Activated naive CD4-positive, alpha-beta T cell treated with anti-CD3 and anti-CD28 coated beads, Interleukin-2, amount 50 U/mL, for 72 hours (primary cell): ENCODE measurements around the gene FRAS1. TPM values are rescaled to one million over a fixed set of nuclear protein-coding genes. Genes with fewer than 3 reads are reported as not detected.

Source experiments
- ATAC-seq, 2 donors: fragments of 150-1000 bp; cut with Tn5 transposase; 2 replicates each; pipeline ENCODE4 v1.10.0; 2021; ENCODE audit warnings: mild to moderate bottlenecking in 2 of 2, moderate library complexity in 2 of 2
- DNase-seq, 2 donors: peaks; one replicate each; pipeline ENCODE4 v3.0.0; 2021 to 2022; ENCODE audit warnings: low spot score in 2 of 2
- H3K27ac Mint-ChIP-seq, 2 donors: one replicate each; pipeline ENCODE4 v1.8.0; 2022; ENCODE audit warnings: mild to moderate bottlenecking in 2 of 2, mixed read lengths in 2 of 2
- H3K36me3 Mint-ChIP-seq, 2 donors: one replicate each; pipeline ENCODE4 v1.8.0; 2022; ENCODE audit warnings: mixed read lengths in 2 of 2
- H3K9me3 Mint-ChIP-seq, 2 donors: one replicate each; pipeline ENCODE4 v1.8.0; 2022; ENCODE audit warnings: mixed read lengths in 2 of 2
- total RNA-seq, 2 donors: library from RNA; stranded (reverse); gene quantifications; one replicate each; pipeline ENCODE4 v1.2.3, GENCODE V29; 2022

Gene FRAS1
- total RNA-seq, 2 donors from 2014 or later: 0.06 TPM; not detected in 1

GRCh38 chr4:78569306-78569821 is 512.2 kb downstream of the FRAS1 start:
- no peaks in the 10 kb centered on the region for H3K36me3 Mint-ChIP-seq
- H3K9me3 Mint-ChIP-seq: no peaks in the 10 kb centered on the region
- DNase-seq (no peak), ATAC-seq (no peak)
- H3K27ac Mint-ChIP-seq: no peak overlapping the region

- Mint-ChIP-seq H3K27ac (no peak overlapping the region), H3K9me3 (no peaks in the 10 kb centered on the region), H3K36me3 (no peaks in the 10 kb centered on the region)
- ATAC-seq: no peak
- no peak for DNase-seq
These were observed 513.0 kb downstream of the FRAS1 start for GRCh38 chr4:78570117-78570516.

GRCh38 chr4:78571804-78572203 is 514.7 kb downstream of the FRAS1 start:
- H3K9me3 Mint-ChIP-seq: peaks cover 4 to 8% of the 10 kb centered on the region in 2 donors
- no peaks in the 10 kb centered on the region for H3K36me3 Mint-ChIP-seq

DNA sequence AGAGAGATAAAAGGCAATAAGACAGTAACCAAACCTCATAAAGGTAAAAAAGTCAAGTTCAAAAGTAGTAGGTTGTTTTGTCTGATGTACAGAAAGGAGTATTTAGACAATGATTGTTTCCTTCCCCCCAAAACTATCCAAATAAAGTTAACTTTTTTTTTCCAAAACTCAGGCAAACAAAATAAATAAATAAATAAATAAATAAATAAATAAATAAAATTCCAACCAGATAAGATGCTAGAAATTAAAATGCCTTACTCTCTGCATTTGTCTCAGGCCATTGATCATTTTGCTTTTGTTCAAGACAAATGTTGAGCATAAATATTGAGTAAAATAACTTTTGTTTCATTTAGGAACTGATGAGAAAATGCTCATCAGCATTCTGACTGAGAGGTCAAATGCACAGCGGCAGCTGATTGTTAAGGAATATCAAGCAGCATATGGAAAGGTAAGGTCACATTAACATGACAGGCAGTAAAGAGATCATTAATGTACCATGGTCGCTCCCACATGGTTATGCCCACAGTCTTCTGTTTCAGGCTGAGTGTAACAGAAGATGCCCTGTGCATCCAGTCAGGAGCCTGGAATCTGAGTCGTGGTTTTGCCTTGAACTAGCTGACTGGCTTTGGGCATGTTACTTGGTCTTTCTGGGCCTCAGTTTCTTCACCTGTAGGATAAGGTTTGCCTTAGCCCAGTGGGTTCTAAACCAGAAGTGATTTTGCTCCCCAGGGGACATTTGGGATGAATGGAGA is 521.7 kb downstream of the FRAS1 start:
- H3K36me3 Mint-ChIP-seq: no peaks in the 10 kb centered on the region
- DNase-seq (no peak), ATAC-seq (no peak)
- H3K9me3 Mint-ChIP-seq: peaks cover 4 to 8% of the 10 kb centered on the region in 2 donors
- no peak overlapping the region for H3K27ac Mint-ChIP-seq

More at GRCh38 chr4:78571804-78572203, 514.7 kb downstream of the FRAS1 start:
- H3K27ac Mint-ChIP-seq: no peak overlapping the region
- ATAC-seq (no peak), DNase-seq (no peak)

- H3K9me3 Mint-ChIP-seq: peaks cover 0 to 4% of the 10 kb centered on the region in 2 donors
- ATAC-seq (no peak), DNase-seq (no peak)
- no peaks in the 10 kb centered on the region for H3K36me3 Mint-ChIP-seq
- H3K27ac Mint-ChIP-seq: peak overlapping the region in 1 of 2 donors; percentile 37
These were observed 524.5 kb downstream of the FRAS1 start for GRCh38 chr4:78581618-78582017.

GRCh38 chr4:78584863-78585547 is 527.9 kb downstream of the FRAS1 start:
- Mint-ChIP-seq H3K27ac (no peak overlapping the region), H3K36me3 (no peaks in the 10 kb centered on the region), H3K9me3 (peaks cover 0 to 4% of the 10 kb centered on the region in 2 donors)
- ATAC-seq: no peak
- no peak for DNase-seq

- DNase-seq (no peak), ATAC-seq (no peak)
- H3K36me3 Mint-ChIP-seq: no peaks in the 10 kb centered on the region
- H3K27ac Mint-ChIP-seq: no peak overlapping the region
- H3K9me3 Mint-ChIP-seq: peaks cover 0 to 4% of the 10 kb centered on the region in 2 donors
These were observed 528.5 kb downstream of the FRAS1 start for GRCh38 chr4:78585633-78586032.

- DNase-seq (no peak), ATAC-seq (peak in 1 of 2 donors; percentile 57)
- H3K27ac Mint-ChIP-seq: no peak overlapping the region
- peaks cover 0 to 4% of the 10 kb centered on the region in 2 donors for H3K9me3 Mint-ChIP-seq
- no peaks in the 10 kb centered on the region for H3K36me3 Mint-ChIP-seq
These were observed 531.9 kb downstream of the FRAS1 start for GRCh38 chr4:78588894-78589545.

- Mint-ChIP-seq H3K36me3 (no peaks in the 10 kb centered on the region), H3K27ac (no peak overlapping the region), H3K9me3 (no peaks in the 10 kb centered on the region)
- DNase-seq (no peak), ATAC-seq (no peak)
These were observed 534.3 kb downstream of the FRAS1 start for GRCh38 chr4:78591404-78591803.

- no peak for ATAC-seq
- Mint-ChIP-seq H3K36me3 (no peaks in the 10 kb centered on the region), H3K27ac (no peak overlapping the region), H3K9me3 (no peaks in the 10 kb centered on the region)
- no peak for DNase-seq
These were observed 535.1 kb downstream of the FRAS1 start for GRCh38 chr4:78592088-78592783.

Other genes starting within 250 kb of the FRAS1 start
- gene CNOT6L, start 238.0 kb upstream of the FRAS1 start, total RNA-seq: 100 to 1,000 TPM; 105 to 114 TPM
- gene MRPL1, start 194.5 kb upstream of the FRAS1 start, total RNA-seq: 10 to 100 TPM; 21.0 to 47.2 TPM